Cardiac muscle cell (in vitro differentiated cells and primary cell): Measurements from ENCODE around the gene CHST13. TPM values are rescaled to one million over a fixed set of nuclear protein-coding genes. Genes with fewer than 3 reads are reported as not detected.

Experiments used
- DNase-seq, 2 donors: peaks; one replicate each; pipeline versions ENCODE4 v3.0.0 to v3.0.0-alpha.2; 2010 to 2017; ENCODE audit warnings: low read depth in 1 of 2, low spot score in 1 of 2
- H3K27ac ChIP-seq: fragments of 200-600 bp; sonication (generic); 2 replicates; pipeline ENCODE4 v1.5.1; 2016
- H3K27me3 ChIP-seq: fragments of 200-600 bp; sonication (generic); 2 replicates; pipeline ENCODE4 v1.6.0; 2016; ENCODE audit warnings: control low read depth
- H3K36me3 ChIP-seq: fragments of 200-600 bp; sonication (generic); 2 replicates; pipeline ENCODE4 v1.5.1; 2016; ENCODE audit warnings: control low read depth
- H3K4me1 ChIP-seq: fragments of 200-600 bp; sonication (generic); 2 replicates; pipeline ENCODE4 v1.8.1; 2017; ENCODE audit warnings: low read depth, mild to moderate bottlenecking, mixed run types
- H3K4me3 ChIP-seq: fragments of 200-600 bp; sonication (generic); 2 replicates; pipeline ENCODE4 v1.5.1; 2016; ENCODE audit warnings: mild to moderate bottlenecking
- H3K9me3 ChIP-seq: fragments of 200-600 bp; sonication (generic); 2 replicates; pipeline ENCODE4 v1.5.1; 2017; ENCODE audit warnings: low read depth, mild to moderate bottlenecking, control low read depth
- polyA plus RNA-seq: library from polyadenylated mRNA; unstranded; fragments of >200 nt; fragmentation: Nextera tagmentation; extraction: Ambion mirVana; gene quantifications from 2 replicates; pipeline ENCODE4 v1.2.1, GENCODE V29; 2016
- total RNA-seq: library from RNA; depleted of rRNA; stranded (reverse); fragments of >200 nt; gene quantifications from 2 replicates; pipeline ENCODE4 v1.2.3, GENCODE V29; 2016
- TF ChIP-seq, protein P1 (sequence below): IDR thresholded peaks from 2 replicates; pipeline ENCODE4 v1.5.1; 2012; ENCODE audit warnings: low read depth, mild to moderate bottlenecking, low read length

The CHST13 gene
- total and polyA plus RNA-seq, 2 experiments from 2014 or later = 0.89 to 1.8 TPM

DNA sequence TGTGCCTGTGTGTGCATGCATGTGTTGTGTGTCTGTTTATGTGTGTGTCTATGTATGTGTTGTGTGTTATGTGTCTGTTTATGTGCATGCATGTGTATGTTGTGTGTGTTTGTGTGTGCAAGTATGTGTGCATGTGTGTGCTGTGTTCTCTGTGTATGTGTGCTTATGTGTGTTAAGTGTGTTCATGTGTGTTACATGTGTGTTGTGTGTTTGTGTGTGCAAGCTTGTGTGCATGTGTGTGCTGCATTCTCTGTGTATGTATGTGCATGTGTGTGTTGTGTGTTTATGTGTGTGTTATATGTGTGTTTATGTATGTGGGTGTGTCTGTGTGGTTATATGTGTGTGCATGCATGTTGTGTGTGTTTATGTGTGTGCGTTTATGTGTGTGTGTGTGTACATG lies 21.3 kb upstream of the CHST13 start:
- Histone ChIP-seq H3K4me1 (no peaks in the 10 kb centered on the region), H3K4me3 (no peak overlapping the region), H3K36me3 (no peaks in the 10 kb centered on the region), H3K9me3 (no peaks in the 10 kb centered on the region), H3K27me3 (no peaks in the 10 kb centered on the region), H3K27ac (no peak overlapping the region)
- TF ChIP-seq, protein P1, sequence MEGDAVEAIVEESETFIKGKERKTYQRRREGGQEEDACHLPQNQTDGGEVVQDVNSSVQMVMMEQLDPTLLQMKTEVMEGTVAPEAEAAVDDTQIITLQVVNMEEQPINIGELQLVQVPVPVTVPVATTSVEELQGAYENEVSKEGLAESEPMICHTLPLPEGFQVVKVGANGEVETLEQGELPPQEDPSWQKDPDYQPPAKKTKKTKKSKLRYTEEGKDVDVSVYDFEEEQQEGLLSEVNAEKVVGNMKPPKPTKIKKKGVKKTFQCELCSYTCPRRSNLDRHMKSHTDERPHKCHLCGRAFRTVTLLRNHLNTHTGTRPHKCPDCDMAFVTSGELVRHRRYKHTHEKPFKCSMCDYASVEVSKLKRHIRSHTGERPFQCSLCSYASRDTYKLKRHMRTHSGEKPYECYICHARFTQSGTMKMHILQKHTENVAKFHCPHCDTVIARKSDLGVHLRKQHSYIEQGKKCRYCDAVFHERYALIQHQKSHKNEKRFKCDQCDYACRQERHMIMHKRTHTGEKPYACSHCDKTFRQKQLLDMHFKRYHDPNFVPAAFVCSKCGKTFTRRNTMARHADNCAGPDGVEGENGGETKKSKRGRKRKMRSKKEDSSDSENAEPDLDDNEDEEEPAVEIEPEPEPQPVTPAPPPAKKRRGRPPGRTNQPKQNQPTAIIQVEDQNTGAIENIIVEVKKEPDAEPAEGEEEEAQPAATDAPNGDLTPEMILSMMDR = no peak
- no peak for DNase-seq

DNA sequence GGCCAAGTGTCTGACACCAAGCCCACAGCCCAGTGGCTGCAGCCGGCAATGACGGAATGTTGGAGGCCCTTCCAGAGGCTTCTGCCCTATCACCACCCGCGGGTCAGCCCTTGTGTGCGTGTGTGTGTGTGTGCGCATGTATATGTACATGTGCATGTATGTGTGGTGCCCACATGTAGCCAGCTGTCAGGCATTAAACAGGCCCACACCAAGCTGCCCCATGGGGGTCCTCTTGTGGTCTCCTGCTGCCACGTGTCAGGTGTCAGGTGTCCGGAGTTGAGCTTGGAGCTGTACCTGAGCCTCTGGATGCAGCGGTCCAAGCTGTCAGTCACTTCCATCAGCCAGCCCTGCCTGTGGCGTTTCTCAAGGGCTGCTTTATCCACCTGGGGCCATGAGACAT lies 20.3 kb upstream of the CHST13 start:
- H3K36me3 ChIP-seq = no peaks in the 10 kb centered on the region
- H3K27ac ChIP-seq = no peak overlapping the region
- H3K4me3 ChIP-seq = no peak overlapping the region
- no peaks in the 10 kb centered on the region for H3K9me3 ChIP-seq
- TF ChIP-seq, protein P1 = no peak
- DNase-seq = no peak
- no peaks in the 10 kb centered on the region for H3K4me1 ChIP-seq
- H3K27me3 ChIP-seq = no peaks in the 10 kb centered on the region

DNA sequence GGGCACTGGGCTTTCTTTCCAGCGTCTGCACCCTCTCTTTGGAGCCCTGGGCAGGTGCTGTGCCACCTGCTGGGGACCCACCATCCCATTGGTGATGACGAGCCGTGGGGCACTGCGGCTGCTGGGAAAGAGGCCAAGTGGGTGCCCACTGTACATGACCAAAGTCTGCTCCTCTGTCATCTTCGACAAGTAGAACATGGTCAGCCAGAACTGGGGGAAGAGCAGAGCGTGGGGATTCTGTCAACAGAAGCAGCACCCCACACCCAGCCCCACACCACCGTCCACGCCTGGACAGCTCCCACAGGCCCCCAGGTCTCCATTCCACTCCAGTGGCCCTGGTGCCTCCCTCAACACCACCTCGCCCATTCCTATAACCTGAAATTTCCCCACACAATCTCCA lies 16.1 kb upstream of the CHST13 start:
- no peak overlapping the region for H3K27ac ChIP-seq
- H3K36me3 ChIP-seq = no peaks in the 10 kb centered on the region
- no peak for DNase-seq
- no peaks in the 10 kb centered on the region for H3K9me3 ChIP-seq
- no peaks in the 10 kb centered on the region for H3K27me3 ChIP-seq
- H3K4me1 ChIP-seq = no peaks in the 10 kb centered on the region
- no peak overlapping the region for H3K4me3 ChIP-seq
- TF ChIP-seq, protein P1 = no peak

DNA sequence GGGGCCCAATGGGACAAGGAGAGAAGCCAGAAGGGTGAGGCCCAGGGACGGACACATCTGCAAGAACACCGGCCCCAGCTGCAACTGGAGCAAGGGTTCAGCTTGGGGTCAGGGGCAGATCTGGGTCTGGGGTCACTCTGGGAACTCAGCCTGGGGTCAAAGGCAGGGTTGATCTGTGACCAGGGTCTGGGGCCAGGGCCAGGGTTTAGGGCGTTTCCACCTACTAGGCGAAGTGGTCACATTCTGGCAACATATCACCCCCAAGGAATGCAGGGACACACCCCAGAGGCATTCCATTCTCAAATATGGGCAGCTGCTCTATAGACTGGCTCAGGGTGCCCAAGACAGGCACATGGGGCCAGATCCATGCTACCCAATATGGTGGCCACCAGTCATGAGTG lies 15.4 kb upstream of the CHST13 start:
- Histone ChIP-seq H3K27ac (no peak overlapping the region), H3K27me3 (no peaks in the 10 kb centered on the region), H3K4me1 (no peaks in the 10 kb centered on the region), H3K36me3 (no peaks in the 10 kb centered on the region), H3K4me3 (no peak overlapping the region), H3K9me3 (no peaks in the 10 kb centered on the region)
- no peak for DNase-seq
- TF ChIP-seq, protein P1 = no peak

DNA sequence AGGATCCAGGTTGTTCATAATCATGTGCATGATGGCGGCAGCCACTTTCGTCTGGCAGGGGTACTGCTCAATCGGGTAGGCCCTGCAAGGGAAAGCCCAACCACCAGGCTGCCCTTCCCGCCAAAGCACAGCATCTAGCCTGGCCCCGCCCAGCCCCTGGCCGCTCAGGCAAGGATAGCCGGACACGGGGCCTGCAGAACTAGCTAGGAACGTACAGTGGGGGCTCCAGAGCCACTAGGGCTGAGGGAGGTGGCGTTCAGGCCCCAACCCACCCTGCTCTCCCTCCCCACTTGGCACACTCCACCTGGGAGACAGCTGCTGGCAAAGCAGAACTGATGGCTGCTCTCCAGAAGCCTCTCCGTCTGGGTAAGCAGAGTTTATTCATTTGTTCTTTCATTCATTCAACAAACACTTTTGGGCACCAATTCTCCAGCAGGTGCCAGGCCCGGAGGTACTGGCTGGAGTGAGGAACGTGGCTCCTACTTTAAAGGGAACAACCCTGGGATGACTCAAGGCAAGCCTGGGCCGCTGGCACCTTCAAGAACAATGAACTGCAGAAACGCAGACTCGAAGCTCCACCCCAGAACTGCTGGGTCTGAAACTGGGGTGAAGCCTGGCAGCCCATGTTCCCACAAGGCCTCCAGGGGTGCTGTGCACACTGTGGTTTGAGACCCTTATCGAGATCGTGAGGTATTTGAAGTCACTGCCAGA lies 14.2 kb upstream of the CHST13 start:
- DNase-seq = no peak
- H3K27ac ChIP-seq = no peak overlapping the region
- no peaks in the 10 kb centered on the region for H3K9me3 ChIP-seq

More for the DNA sequence above, 14.2 kb upstream of the CHST13 start:
- no peak overlapping the region for H3K4me3 ChIP-seq
- TF ChIP-seq, protein P1 = no peak
- no peaks in the 10 kb centered on the region for H3K36me3 ChIP-seq
- H3K27me3 ChIP-seq = no peaks in the 10 kb centered on the region
- no peaks in the 10 kb centered on the region for H3K4me1 ChIP-seq
